GM10266 (cell line): ENCODE measurements around the gene MEIS2.

Source experiments
- DNase-seq: peaks from one replicate; pipeline ENCODE4 v3.0.0; 2012; ENCODE audit errors: extremely low spot score
- TF ChIP-seq, protein P1 (sequence below): IDR thresholded peaks from 2 replicates; pipeline ENCODE4 v1.5.1; 2012; ENCODE audit warnings: mild to moderate bottlenecking, low read depth; ENCODE audit not compliant: control insufficient read depth, insufficient read depth; ENCODE audit errors: missing control alignments

MEIS2 gene

DNA sequence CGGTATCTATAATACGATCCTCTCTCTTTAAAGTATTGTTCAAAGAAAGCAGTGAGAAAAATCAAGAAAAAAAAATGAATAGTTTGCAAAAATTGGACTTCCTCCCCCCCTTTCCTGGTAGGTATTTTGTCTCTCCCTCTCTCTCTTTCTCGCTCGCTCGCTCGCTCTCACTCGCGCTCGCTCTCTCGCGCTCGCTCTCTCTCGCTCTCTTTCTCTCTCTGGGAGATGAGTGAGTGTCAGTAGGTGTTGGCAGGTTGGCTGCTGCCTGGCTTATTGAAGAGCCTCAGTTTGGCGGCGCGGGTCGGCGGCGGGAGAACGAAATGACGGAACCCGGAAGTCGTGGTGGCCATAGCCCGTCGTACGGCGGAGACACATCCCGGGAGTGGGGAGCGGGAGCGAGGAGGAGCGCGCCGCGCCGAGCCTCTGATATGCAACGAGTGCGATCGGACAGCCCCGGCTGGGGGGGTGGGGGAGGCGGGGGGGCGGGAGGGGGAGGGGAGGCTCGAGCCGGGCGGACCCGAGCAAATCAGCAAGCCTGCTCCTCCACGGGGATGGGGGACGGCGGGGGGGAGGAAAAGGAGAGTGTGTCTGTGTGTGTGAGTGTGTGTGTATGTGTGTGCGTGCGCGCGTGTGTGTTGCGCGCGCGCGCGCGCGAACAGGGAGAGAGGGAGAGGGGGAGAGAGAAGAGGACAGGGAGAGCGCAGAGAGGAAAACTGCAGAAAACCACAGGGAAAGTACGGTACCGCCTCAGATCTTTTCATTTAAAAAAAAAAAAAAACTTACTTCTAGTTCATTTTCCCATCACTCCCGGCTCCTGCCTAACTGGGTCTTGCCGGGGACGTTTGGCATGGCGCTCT, at the start of gene MEIS2:
MEIS2 (minus strand) TSS at position 441 of the 857 bp plus-strand sequence. CDS start 1,083 bp downstream, outside the sequence.
- TF ChIP-seq, protein P1, sequence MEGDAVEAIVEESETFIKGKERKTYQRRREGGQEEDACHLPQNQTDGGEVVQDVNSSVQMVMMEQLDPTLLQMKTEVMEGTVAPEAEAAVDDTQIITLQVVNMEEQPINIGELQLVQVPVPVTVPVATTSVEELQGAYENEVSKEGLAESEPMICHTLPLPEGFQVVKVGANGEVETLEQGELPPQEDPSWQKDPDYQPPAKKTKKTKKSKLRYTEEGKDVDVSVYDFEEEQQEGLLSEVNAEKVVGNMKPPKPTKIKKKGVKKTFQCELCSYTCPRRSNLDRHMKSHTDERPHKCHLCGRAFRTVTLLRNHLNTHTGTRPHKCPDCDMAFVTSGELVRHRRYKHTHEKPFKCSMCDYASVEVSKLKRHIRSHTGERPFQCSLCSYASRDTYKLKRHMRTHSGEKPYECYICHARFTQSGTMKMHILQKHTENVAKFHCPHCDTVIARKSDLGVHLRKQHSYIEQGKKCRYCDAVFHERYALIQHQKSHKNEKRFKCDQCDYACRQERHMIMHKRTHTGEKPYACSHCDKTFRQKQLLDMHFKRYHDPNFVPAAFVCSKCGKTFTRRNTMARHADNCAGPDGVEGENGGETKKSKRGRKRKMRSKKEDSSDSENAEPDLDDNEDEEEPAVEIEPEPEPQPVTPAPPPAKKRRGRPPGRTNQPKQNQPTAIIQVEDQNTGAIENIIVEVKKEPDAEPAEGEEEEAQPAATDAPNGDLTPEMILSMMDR = no peak
- DNase-seq = peak; percentile 86

DNA sequence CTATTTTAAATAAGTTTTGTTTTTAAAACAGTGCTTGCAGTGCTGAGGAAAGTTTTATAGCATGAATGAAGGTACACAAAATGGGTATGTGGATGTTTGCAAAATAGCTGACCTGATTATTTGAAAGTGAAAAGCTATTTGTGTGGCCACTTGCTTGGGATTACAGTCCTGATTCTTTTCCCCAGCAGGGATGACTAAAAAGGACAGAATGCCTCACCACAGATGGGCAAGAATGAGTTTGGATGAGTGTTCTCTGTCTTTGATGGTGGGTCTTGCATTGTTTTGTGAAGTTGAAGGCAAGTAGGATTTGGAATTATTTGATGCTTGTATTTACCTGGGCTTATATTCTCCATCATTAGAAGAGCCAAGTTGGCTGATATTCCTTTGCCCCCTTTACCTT, 48.8 kb upstream of the MEIS2 start:
- no peak for DNase-seq
- TF ChIP-seq, protein P1 = no peak

DNA sequence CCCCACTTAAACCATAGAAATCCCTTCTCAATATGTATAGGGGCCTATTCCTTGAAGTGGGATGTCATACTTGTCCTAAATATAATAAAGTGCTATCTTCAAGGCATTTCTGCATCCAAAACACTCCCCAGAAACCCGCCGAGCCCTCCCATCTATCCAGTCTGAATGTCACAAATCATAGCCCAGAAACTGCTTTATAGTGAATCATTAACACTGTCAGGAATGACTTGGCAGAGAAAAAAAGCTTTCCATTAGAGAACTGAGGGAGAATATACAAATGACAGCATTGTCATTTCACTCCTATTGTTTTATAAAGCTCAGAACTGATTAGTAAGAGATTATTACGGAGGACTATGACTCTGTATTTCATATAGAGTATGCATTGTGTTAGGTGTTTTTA, 48.4 kb upstream of the MEIS2 start:
- TF ChIP-seq, protein P1 = no peak
- DNase-seq = no peak

DNA sequence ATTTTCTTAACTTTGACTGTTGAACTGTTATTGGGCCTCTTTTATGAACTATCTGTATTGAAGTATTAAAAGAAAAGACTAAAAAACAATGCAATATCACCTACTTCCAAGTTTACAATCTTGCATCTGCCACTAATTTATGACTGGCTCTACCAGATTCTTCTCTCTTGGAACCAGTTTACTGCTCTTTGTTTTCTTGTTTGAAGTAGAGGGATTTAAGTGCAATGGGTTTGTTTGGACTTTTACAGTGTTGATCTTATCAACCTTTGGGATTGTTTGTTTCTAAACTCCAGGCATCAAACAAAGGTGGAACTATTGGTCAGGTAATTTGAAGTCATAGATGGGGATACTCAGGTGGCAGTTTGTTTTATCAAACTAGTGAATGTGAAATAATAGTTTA, 43.0 kb upstream of the MEIS2 start:
- TF ChIP-seq, protein P1 = no peak
- no peak for DNase-seq

DNA sequence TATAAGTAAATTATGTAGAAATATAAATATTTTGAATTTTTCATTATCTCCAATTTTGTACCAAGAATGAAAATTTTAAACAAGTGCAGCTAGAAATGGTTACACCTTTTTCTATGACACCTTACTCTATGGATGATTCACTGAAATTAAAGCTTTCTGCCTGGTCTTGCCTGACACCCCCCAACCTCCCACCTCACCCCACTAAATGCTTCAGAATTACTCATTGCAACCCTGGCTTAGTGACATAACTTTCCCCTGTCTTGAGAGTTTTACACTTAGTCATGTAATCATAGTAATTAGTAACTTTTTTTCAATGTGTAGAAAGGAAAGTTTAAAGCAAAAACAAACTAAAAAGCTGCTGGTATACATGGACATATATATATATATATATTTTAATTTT, 42.0 kb upstream of the MEIS2 start:
- no peak for DNase-seq
- TF ChIP-seq, protein P1 = no peak

DNA sequence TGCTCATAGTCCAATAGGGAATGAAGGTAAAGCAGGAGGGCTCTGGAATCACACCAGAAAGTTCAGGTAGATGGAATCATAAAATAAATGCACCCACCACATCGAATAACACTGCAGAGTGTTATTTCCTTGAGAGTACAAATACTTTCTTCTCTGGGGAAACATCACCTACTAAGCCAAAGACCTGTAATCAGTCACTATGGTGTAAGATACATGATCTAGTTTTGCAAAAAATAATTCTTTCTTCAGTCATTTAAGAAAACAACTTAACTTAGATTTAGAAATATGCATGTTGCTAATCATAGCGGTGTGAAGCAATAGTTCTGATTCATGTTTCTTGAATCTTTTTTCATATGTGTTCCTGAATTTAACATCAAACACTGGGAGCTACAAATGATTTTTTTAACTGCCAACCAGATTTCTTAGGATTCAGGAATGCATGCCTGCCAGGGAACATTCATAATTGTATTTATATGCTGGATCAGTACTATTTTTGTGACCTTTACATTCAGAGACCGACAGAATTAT, 40.2 kb upstream of the MEIS2 start:
- DNase-seq = no peak
- TF ChIP-seq, protein P1 = no peak

DNA sequence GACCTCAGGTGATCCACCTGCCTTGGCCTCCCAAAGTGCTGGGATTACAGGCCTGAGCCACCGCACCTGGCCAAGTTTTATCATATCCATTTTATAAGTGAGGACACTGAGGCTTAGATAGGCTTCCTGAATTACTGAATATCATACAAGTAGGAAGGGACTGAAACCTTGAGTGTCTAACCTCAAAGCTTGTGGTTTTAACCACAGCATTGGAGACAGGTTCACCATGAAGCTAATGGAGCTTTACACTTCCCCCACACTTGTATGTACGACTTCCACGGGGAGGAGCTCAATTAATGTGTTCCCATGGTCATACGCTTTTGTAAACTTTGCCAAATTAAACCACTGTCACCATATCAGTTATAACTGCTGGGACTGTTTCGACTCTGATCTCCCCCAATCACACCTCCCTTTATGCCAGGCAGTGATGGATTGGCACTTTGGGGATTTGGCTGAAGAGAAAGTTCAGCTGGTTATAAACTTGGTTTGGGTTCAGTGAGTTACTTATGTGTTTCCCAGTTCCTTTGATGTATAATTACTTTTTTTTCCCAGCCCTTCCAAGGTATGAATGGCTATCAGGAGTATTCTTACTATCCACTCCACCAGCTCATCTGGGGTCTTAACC, 38.4 kb upstream of the MEIS2 start:
- TF ChIP-seq, protein P1 = no peak
- DNase-seq = no peak
